ENCODE results near the gene ICAM1. TPM values are rescaled to one million over a fixed set of nuclear protein-coding genes. Genes with fewer than 3 reads are reported as not detected.

ICAM1 gene
- total RNA-seq, 4 donors from 2014 or later, result 6.5 to 32.8 (median 23.2) TPM

GRCh38 chr19:10318807-10319682 is 48.1 kb downstream of the ICAM1 start:
- intact Hi-C loops (cut with DNase I; ENCODE audit: low total_unique reads), result no loop called here
- DNase-seq, result no peak
- no peak overlapping the region for H3K27ac ChIP-seq
- H3K27me3 ChIP-seq, result no peaks in the 10 kb centered on the region
- H3K36me3 ChIP-seq, result no peaks in the 10 kb centered on the region
- H3K9me3 ChIP-seq, result no peaks in the 10 kb centered on the region
- no peak for TF ChIP-seq CTCF (IDR thresholded peaks at IDR 0.05)
- TF ChIP-seq POLR2A (IDR thresholded peaks at IDR 0.05), result no peak
- peaks cover 0 to 9% of the 10 kb centered on the region in 2 donors for H3K4me1 ChIP-seq
- H3K4me3 ChIP-seq, result no peak overlapping the region

DNA sequence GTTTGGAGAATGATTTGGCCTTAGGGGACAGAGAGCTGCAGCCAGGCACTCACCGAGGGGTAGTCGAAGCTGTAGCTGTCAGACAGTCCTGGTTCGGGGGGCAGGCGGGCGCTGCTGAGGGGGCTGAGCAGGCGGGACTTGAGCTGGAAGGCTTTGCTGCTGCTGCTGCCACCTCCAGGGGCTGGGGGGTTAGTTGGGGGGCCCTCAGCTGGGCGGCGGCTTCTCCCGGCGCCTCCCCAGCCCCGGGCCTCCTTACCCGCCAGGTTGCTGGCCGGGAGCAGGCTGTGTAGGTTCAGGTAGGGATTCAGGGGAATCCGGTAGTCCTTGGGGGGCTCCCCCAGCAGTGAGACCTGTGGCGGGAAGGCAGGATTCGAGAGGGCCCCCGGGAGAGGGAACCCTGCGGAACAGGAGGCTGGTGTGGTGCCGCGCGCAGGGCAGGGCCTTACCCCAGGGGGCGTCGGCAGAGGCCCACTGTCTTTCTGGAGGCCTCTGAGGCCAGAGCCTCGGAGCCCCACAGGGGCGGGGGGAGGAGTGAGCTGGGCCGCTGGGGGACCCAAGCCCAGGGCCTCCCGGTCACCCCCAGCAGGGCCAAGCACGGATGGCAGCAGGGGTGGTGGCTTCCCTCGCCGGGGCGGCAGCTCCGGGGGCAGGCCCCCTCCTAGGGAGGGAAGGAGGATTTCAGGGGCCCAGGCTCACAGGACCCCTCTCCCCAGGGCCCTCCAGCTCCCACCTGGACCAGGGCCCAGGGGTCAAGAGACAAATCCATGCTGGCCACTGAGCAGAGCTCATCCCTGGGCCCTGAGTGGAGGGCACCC is 49.9 kb downstream of the ICAM1 start:
- TF ChIP-seq CTCF (IDR thresholded peaks at IDR 0.05) (no peak), POLR2A (IDR thresholded peaks at IDR 0.05) (no peak)
- Histone ChIP-seq H3K9me3 (no peaks in the 10 kb centered on the region), H3K27me3 (no peaks in the 10 kb centered on the region), H3K4me3 (no peak overlapping the region), H3K4me1 (no peaks in the 10 kb centered on the region), H3K27ac (no peak overlapping the region), H3K36me3 (no peaks in the 10 kb centered on the region)
- intact Hi-C loops (cut with DNase I; ENCODE audit: low total_unique reads), result no loop called here
- DNase-seq, result no peak

- Histone ChIP-seq H3K4me3 (no peak overlapping the region), H3K36me3 (no peaks in the 10 kb centered on the region)
- TF ChIP-seq CTCF (IDR thresholded peaks at IDR 0.05) (no peak), POLR2A (IDR thresholded peaks at IDR 0.05) (no peak)
These were observed 50.5 kb downstream of the ICAM1 start for GRCh38 chr19:10321417-10321797.

DNA sequence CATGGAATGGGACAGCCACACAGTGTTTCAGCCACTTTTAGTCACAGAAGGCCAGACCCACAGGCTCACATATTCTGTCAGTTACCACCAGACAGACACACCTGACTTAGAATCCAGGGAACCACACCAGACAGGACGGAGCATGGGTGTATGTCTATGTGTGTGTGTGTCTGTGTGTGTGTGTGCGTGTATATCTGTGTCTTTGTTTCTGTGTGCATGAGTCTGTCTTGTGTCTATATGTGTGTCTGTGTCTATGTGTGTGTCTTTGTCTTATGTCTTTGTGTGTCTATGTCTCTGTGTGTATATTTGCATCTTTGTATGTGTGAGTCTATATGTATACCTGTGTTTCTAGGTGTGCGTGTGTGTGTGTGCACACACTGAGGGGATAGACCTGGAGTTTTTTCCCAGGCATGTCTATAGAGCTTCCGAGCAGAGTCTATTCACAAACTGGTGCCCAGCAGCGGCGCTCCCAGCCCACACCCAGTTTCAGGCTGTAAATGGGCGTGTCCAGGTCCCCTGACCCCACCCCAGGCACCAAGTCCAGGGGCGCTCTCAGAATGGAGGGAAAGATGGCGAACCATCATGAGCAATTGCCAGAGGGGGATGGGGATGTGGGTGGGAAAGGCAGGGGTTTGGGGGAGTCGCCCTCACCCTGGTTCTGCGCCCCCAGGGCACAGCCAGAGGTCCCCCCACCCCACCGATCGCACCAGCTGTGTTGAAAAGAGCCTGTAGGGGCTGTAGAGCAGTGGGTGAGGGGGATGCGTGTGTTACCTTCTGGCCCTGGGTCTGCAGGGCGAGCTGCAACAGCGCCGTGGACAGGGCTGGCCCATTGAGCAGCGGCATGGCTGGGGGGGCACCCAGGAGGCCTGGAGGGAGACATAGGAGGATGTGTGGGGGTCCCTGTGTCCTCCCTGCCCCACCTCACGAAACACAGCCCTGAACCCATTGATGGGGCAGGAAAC is 51.2 kb downstream of the ICAM1 start:
- Histone ChIP-seq H3K36me3 (no peaks in the 10 kb centered on the region), H3K4me1 (no peaks in the 10 kb centered on the region), H3K9me3 (no peaks in the 10 kb centered on the region), H3K27ac (no peak overlapping the region), H3K27me3 (no peaks in the 10 kb centered on the region), H3K4me3 (no peak overlapping the region)
- DNase-seq, result no peak
- no peak for TF ChIP-seq CTCF (IDR thresholded peaks at IDR 0.05)
- no peak for TF ChIP-seq POLR2A (IDR thresholded peaks at IDR 0.05)
- intact Hi-C loops (cut with DNase I; ENCODE audit: low total_unique reads), result no loop called here

More at GRCh38 chr19:10321417-10321797, 50.5 kb downstream of the ICAM1 start:
- intact Hi-C loops (cut with DNase I; ENCODE audit: low total_unique reads), result no loop called here
- Histone ChIP-seq H3K27ac (no peak overlapping the region), H3K4me1 (no peaks in the 10 kb centered on the region), H3K9me3 (no peaks in the 10 kb centered on the region), H3K27me3 (no peaks in the 10 kb centered on the region)
- DNase-seq, result no peak

All from uterus (tissue), 4 donors.